KBM-7 (cell line): ENCODE measurements around the gene HACD3.

Experiments
- DNase-seq: peaks from one replicate; pipeline ENCODE4 v3.0.0-alpha.2; 2015
- in situ Hi-C: fragments of 300-500 bp; cut with MboI; formaldehyde crosslinking; loops from 2 replicates; pipeline ENCODE4 v1.14.3; 2020; ENCODE audit warnings: low sequenced_read_pairs, low pct_unique_long_range_greater_than_20kb, mixed read lengths

HACD3 gene, protein sequence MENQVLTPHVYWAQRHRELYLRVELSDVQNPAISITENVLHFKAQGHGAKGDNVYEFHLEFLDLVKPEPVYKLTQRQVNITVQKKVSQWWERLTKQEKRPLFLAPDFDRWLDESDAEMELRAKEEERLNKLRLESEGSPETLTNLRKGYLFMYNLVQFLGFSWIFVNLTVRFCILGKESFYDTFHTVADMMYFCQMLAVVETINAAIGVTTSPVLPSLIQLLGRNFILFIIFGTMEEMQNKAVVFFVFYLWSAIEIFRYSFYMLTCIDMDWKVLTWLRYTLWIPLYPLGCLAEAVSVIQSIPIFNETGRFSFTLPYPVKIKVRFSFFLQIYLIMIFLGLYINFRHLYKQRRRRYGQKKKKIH

DNA sequence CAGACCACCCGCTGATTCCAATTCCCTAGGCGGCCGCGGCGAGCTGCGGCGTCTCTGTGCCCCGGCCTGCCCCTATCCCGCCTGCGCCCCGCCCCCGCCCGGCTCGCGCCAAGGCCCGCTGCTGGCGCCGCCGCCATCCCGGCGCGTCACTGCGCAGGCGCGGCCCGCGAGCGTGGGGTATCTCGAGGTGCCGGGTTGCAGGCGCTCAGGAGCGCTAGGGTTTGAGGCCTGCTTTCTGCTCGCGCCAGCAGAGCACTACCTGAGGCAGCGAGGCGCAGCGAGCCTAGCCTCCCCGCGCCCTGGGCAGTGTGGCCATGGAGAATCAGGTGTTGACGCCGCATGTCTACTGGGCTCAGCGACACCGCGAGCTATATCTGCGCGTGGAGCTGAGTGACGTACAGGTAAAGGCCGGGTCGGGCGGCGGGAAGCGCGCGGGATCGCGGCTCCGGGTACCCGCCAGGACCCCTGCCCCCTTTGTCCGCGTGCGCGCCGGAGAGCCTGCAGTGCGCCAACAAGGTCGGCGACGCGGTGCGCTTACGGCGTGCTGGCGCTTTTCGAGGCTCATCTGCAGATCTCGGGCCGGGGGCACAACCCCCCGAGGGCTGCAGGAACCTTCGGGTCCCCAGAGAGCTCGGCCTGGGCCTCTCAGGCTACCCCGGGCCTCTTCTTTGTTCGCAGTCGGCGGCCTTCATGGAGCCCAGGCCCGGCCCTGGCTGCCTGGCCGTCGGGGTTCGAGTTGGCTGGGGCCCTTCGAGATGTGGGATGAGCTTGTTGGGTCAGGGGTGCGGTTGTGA, at the start of gene HACD3:
Gene HACD3 (plus strand): TSS at position 146 of the 794 bp plus-strand sequence. CDS start 169 bp downstream, at position 315.
- in situ Hi-C loops: no loop called here
- DNase-seq: peak; percentile 94

DNA sequence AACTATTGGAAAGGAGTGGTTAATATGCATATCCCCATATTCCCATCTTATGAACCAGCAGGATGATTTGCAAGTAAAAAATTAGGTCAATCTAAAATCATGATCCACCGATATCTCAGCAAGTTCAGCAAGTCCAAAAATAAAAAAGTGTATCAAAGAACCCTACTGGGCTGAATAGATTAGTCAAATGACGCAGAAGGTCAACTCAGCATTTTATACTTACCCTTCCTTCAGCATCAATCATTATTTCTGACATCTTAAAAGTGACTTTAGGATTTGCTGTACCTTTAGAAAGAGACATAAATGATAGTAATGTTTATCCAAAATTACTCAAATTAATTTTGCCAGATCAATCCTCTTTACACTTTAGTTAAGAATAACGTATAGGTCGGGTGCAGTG, 45.4 kb upstream of the HACD3 start:
- in situ Hi-C loops: no loop called here
- DNase-seq: no peak

DNA sequence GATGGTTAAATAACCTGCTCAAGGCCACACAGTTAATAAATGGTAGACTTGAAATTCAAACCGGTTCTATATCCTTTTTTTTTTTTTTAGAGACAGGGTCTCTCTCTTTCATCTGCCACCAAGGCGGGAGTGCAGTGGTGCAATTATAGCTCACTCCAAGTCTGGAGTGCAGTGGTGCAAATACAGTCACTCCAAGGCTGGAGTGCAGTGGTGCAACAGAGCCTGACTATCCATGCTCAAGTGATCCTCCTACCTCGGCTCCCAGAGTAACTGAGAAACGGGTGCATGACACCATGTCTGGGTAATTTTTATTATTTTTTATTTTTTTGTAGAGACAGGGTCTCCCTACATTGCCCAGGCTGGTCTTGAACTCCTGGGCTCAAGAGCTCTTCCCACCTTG, 36.2 kb upstream of the HACD3 start:
- no peak for DNase-seq
- in situ Hi-C loops: no loop called here

DNA sequence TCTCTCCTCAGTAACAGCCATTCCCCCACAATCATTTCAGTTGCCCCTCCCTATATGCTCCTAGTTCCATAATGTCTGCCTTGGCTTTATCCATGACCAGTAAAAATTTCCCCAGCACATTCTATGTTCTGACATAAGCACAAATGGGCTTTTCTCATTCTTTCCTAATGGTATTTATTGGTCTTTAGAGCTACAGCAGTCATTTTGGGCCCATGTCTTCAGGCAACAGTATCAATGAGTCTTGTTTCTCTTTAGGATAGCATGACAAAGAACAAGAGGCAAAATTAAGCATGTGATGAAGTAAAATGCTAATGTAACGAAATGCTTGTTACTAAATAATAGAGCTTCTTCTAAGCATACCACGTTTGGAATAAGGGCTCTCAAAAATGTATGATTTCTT, 20.9 kb upstream of the HACD3 start:
- DNase-seq: no peak
- in situ Hi-C loops: no loop called here

DNA sequence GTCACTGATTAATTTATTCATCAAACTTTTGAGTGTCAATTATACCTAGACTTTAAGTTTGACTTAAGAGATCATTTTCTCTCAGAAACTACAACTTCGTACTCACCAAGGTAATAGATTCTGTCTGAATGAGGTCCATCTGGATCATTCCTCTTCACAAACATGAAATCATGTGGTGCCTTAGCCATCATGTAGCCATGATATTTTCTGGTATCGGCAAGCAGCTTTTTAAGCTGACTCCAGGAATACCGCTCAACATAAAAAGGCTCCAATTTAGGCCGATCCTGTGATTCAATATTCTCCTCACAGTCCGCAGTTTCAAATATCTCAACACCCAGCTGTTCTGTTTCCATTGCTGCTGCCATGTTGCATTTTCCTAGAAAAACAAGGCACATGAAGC, 18.1 kb upstream of the HACD3 start:
- no peak for DNase-seq
- in situ Hi-C loops: no loop called here

DNA sequence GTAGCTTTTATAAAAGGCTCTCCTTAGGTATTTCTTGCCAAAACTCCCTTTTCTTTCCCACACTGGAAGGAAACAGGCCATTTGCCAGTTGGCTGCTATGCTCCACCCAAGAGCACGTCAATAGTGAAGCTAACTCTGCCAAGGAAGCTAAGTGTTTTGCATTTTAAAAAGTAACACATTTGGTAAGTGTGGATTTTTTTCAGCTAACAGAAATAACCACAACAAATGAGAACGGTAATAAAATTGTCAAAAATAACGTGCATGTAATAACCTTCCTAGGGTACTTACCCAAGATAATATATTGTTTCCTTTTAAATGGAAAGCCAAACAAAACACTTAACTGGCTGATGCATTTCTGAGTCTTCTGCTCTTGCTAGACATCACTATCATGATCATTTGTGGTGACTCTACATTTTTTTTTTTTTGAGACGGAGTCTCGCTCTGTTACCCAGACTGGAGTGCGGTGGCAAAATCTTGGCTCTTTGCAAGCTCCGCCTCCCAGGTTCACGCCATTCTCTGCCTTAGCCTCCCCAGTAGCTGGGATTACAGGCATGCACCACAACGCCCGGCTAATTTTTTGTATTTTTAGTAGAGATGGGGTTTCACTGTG, 17.4 kb upstream of the HACD3 start:
- no peak for DNase-seq
- in situ Hi-C loops: no loop called here

DNA sequence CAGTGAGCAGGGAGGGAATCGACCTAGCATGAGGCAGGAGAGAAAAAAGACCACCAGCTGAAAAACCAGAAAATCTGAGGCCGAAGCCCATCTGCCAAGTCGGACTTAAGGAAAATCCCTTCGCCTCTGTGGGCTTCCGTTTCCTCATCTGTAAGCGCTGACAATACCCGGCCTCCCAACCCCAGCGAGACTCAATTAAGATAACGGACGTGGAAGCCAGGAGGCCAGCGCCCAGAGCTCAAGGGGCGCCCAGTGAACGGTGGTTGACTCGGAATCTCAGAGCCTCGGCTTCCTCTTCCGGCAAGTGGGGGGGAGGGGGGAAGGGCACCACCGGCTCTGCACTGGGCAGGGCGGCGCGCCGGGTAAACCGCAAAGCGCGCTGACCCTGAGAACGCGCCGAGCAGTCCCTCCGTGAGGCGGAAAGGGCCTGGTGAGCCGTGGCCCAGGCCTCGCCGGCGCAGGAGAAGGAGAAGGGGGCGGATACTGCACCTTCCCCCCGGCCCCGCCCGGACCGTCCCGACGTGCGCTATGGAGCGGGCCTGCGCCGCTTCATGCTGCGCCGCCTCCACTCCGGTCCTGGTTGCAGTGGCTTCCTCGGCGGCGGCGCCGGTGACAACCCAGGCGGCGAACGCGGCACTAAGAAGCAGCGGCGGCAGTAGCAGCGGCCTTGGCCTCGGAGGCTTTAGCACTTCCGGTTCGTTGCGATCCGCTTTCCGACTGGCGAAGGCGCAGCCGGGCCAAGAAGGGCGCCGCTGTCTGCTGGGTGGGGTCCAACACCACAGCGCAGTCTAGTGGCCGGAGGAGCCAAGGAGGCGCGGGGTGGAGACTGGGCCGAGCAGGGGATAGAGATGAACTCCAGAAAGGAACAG, 13.0 kb upstream of the HACD3 start, which contains the start of gene DPP8:
Gene DPP8 (minus strand): TSS at position 693 of the 869 bp plus-strand sequence. CDS start 5,136 bp downstream, outside the sequence.
- in situ Hi-C loops: no loop called here
- DNase-seq: peak; percentile 100

DNA sequence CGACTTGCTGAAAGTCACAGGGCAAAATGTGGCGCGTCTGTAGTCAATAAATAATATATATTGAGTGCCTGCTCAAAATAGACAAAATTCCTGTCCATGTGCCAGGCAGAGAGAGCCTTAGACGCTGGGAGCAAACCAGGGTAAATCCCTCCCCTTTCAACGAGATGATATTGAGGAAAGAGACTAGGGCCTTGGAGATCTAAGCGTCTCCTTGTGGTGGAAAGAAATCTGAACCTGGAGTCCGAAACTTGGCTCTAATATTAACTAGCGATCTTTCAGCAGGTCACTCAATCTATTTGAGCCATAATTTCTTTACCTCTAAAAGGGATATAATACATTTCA, 12.4 kb upstream of the HACD3 start:
- in situ Hi-C loops: no loop called here
- no peak for DNase-seq

DNA sequence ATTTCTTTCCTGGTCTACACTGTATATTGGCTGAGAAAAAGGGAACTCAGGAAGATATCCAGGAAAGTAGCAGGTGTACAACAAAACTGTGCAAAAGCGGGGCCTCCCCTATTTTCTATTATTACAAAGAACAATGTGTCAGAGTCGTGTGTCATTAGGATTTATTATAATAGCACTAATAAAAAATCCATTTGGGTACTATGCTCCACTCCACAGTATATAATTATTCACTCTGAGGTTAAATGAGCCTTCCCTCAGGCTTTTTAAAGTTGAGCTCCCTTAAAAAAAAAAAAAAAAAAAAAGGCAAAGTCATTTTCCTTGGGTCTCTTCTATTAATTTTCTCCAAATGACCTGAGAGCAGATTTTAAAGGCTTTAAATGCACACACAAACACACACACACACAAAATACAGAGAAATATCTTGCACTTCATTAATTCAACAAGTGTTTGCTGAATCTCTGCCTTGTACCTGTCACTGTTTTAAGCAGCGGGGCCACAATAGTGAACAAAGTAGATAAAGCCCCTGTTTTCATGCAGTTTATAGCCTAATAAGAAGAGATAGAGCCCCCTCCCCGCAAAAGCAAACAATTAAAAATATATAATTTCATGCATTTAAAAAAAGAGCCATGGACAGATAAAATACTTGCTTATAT, 11.5 kb upstream of the HACD3 start:
- in situ Hi-C loops: no loop called here
- DNase-seq: no peak

DNA sequence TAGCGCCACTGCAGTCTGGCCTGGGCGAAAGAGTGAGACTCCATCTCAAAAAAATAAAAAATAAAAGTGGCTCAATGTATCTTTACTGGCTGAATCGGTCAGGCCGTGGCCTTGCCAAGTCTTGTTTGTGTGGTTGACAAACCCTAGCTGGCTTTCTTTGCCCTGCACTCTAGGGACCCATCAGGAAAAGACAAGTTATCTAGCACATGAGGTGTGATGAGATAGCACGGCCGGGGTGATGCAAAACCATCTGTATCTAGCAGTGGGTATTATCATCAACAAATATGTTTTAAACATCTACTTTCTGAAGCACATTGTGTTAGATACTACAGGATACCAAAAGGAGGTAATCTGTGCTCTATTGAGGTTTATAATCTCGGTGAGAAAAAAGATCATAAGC, 8.9 kb upstream of the HACD3 start:
- in situ Hi-C loops: no loop called here
- DNase-seq: no peak

DNA sequence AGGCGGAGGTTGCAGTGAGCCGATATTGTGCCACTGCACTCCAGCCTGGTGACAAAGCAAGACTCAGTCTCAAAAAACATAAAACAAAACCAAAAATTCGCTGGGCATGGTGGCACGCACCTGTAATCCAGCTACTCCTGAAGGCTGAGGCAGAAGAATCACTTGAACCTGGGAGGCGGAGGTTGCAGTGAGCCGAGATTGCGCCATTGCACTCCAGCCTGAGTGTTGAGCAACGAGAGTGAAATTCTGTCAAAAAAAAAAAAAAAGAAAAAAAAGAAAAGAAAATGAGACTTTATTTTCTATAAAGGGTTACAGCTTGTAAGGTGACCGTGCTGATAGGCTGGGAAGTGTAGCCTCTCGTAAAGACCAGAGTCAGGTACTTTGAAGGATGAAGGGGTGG, 6.0 kb upstream of the HACD3 start:
- in situ Hi-C loops: no loop called here
- no peak for DNase-seq

DNA sequence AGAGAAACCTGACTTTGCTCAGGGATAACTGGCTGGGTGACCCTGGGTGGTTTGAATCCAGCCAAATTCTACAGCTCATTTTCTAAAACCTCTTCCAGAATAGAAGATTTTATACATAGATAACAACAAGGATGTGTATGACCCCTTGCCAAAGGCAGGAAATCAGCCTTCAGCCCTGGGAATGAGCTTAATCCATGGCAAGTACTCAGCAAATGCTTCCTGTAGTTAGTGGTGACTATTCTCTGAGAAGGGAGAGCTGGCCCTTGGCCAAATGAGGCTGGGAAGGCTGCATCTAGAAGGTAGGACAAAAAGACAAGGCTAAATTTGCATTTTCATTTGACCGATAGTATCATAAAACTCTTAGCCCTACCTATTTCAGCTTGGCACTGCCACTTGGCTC, 4.6 kb upstream of the HACD3 start:
- DNase-seq: no peak
- in situ Hi-C loops: no loop called here

DNA sequence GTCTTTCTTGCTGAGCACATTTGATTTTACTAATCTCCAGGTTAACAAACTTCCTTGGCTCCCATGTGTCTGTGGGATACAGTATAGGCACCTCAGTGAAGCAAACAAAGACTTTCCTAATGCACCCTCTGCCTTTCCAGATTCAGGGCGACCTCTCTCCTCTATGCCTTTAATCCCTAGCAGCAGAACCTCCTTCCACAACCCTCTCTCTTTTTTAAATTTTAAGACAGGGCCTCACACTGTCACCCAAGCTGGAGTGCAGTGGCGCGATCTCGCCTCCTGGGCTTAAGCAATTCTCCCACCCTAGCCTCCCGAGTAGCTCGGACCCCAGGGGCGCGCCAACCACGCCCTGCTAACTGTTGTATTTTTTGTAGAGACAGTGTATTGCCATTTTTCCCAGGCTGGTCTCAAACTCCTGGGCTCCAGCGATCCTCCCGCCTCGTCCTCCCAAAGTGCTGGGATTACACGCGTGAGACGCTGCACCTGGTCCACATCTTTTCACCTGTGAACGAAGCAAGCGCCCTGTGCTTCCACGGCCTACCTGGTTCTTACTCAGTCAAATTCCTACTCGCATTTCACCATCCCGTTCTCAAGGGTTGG, 1.7 kb upstream of the HACD3 start:
- in situ Hi-C loops: no loop called here
- no peak for DNase-seq

DNA sequence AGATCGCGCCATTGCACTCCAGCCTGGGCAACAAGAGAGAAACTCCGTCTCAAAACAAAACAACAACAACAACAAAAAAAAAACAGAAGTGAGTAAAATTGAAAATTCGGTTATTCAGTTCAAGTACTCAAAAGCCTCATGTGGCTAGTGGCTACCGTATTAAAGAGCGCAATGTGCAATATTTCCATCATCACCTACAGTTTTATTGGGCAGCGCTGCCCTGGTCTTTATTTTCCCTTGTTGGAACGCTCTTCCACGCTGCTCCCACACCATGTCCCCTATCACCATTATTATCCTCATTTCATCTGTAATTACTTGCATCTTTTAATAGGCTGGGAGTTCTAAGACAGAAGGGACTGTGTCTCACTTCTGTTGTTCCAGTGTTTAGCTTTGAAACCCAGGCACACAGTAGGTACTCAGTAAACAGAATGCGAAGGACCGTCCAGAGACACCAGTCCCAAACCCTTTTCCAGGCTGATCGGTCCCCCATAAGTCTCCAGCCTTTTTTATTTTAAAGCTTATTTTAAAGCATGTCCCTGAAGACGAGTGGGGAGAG, 423 bp upstream of the HACD3 start:
- in situ Hi-C loops: no loop called here

DNA sequence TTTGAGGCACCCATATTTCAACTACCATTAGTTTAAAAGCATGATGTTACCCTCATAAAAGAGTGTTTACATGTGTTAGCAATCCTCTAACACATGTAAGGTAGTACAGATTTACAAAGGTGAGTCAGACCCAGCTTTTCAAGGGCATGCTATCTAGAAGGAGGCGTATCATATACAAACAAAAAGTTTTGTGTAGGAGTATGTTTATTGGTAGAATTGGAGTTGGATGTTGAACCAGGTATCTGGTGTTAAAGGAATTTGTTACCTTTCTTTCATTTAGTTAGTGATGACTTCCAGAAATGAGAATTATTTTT, 2.4 kb downstream of the HACD3 start:
- no peak for DNase-seq
- in situ Hi-C loops: no loop called here

More for the DNA sequence above, 423 bp upstream of the HACD3 start:
- DNase-seq: no peak

DNA sequence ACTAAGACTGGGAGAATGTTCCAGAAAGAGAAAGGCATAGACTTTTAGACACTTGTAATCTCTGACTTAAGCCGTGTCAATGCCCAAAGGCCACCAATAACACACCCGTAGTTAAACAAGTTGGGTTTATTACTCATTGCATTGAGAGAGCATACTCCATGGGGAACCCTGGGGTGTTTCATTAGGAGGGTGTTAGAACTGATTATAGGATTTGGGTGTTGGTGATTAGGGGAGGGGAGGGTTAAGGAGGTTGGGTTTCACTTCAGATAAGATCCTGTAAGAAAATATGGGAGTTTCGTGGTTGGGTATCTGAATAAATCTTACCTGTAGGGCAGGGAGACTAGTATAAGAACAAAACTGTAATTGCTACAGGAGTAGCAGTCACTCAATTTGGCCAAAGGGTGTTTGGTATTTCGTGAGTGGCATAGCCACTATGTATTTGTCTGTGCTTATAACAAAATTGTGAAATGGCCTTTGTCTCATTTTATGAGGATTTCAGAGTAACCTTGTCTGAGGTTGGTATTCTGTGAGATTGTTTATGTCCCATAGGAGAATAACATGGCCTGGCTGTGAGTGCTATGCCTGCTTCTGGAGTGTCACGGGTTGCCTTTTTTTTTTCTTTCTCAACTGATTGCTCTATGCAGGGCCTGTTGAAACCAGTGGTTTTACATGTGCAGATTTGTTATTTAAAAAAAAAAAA, 2.9 kb downstream of the HACD3 start:
- no peak for DNase-seq

DNA sequence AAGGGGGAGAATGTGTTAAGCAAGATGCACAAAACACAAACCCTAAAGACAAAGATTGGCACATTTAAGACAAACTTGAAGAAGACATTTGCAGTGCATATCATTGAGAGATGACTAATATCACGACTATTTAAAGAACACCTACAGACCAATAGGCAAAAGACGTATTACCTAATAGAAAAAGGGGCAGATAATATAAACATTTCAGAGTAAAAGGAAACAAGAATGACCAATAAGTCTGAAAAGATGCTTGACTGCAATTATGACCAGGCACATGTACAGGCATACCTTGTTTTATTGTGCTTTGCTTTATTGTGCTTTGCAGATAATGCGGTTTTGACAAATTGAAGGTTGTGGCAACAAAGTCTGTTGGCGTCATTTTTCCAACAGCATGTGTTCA, 4.9 kb downstream of the HACD3 start:
- in situ Hi-C loops: no loop called here
- DNase-seq: no peak

More for the DNA sequence above, 2.9 kb downstream of the HACD3 start:
- in situ Hi-C loops: no loop called here

DNA sequence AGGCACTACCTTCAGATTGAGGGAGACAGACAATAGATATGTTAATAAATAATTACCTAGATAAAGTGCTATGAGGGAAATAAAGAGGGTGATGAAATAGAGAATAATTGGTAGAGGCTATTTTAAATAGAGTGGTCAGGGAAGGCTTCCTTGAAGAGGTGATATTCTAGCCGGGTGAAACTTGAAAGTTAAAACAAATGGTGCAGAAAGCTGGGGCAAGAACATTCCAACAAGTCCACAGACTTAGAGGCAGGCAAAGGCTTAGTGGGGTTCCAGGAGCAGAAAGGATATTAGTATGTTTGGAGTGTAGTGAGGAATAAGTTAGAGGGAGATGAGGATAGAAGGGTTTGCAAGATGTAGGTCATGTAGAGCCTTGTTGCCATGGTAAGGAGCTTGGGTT, 10.1 kb downstream of the HACD3 start:
- DNase-seq: no peak
- in situ Hi-C loops: no loop called here
